H1 (cell line): Measurements from ENCODE around the gene SPEN.

Experiments
- ASH2L ChIP-seq: fragments of 200-600, 300-600 bp; sonication (generic); IDR thresholded peaks from one replicate; pipeline ENCODE4 v1.7.1; 2017; ENCODE audit warnings: low read length
- ATF2 ChIP-seq: IDR thresholded peaks from 2 replicates; pipeline ENCODE4 v1.6.1; 2012; ENCODE audit warnings: low read length, inconsistent platforms
- CTCF ChIP-seq, 3 experiments: IDR thresholded peaks; 1 replicate in 2 of 3; 2 replicates in 1 of 3; pipeline versions ENCODE4 v1.5.1 to v1.6.1; 2011; ENCODE audit warnings: low read length in 3 of 3, mild to moderate bottlenecking in 3 of 3, inconsistent platforms in 2 of 3, low read depth in 1 of 3, moderate library complexity in 1 of 3; ENCODE audit not compliant: insufficient read depth in 1 of 3; ENCODE audit errors: control extremely low read depth in 1 of 3
- POLR2A ChIP-seq, 2 experiments: IDR thresholded peaks; 1 replicate in 1 of 2; 2 replicates in 1 of 2; pipeline ENCODE4 v1.6.1; 2011; ENCODE audit warnings: low read depth in 2 of 2, low read length in 2 of 2, mild to moderate bottlenecking in 2 of 2; ENCODE audit errors: control extremely low read depth in 1 of 2
- RAD21 ChIP-seq, 2 experiments: IDR thresholded peaks in 1 of 2; conservative IDR thresholded peaks in 1 of 2; 2 replicates each; pipeline ENCODE4 v1.6.1; 2011; ENCODE audit warnings: low read depth in 2 of 2, low read length in 2 of 2, improper control_type of control experiment in 1 of 2, inconsistent platforms in 1 of 2, mild to moderate bottlenecking in 1 of 2, moderate library complexity in 1 of 2
- SUZ12 ChIP-seq: fragments of 200-600 bp; sonication (generic); IDR thresholded peaks from 2 replicates; pipeline ENCODE4 v1.6.1; 2012; ENCODE audit warnings: mild to moderate bottlenecking, inconsistent platforms, low read length, moderate library complexity, mixed read lengths
- TBP ChIP-seq: IDR thresholded peaks from 2 replicates; pipeline ENCODE4 v1.6.1; 2011; ENCODE audit warnings: low read depth, low read length, improper control_type of control experiment
- TEAD4 ChIP-seq: IDR thresholded peaks from 2 replicates; pipeline ENCODE4 v1.6.1; 2012; ENCODE audit warnings: low read depth, low read length, inconsistent platforms, mixed read lengths
- ZNF274 ChIP-seq: IDR thresholded peaks from 2 replicates; pipeline ENCODE4 v1.7.0; 2012; ENCODE audit warnings: low read length, borderline replicate concordance; ENCODE audit errors: extremely low read depth

- TF ChIP-seq RAD21 (IDR thresholded peaks at IDR 0.05 in 1 of 2, conservative IDR thresholded peaks at IDR 0.05 in 1 of 2; ENCODE audit: low read depth in 2 of 2, low read length in 2 of 2): peak; percentile 44 to 56
- TF ChIP-seq POLR2A (IDR thresholded peaks at IDR 0.05; ENCODE audit: control extremely low read depth in 1 of 2, low read depth in 2 of 2, low read length in 2 of 2): no peak
- TF ChIP-seq TBP: no peak
- no peak for TF ChIP-seq ATF2
- TF ChIP-seq CTCF (IDR thresholded peaks at IDR 0.05; ENCODE audit: control extremely low read depth in 1 of 3, insufficient read depth in 1 of 3, low read depth in 1 of 3, low read length in 3 of 3): peak in 2 of 3 experiments; percentile 18 to 26; a peak in 2 of 4 replicates
- no peak for TF ChIP-seq SUZ12
- TF ChIP-seq TEAD4: no peak
- TF ChIP-seq ASH2L: no peak
- no peak for TF ChIP-seq ZNF274
Measured at GRCh38 chr1:15958793-15959192, 111.3 kb downstream of the SPEN start.
